Activated CD4-positive, alpha-beta T cell treated with anti-CD3 and anti-CD28 coated beads for 36 hours (primary cell): ENCODE data around the gene HOMER2. TPM values are rescaled to one million over a fixed set of nuclear protein-coding genes. Genes with fewer than 3 reads are reported as not detected.

Experiments used
- ATAC-seq: fragments of 200-7000 bp; cut with Tn5 transposase; one replicate; pipeline ENCODE4 v1.10.0; 2021; ENCODE audit warnings: mild to moderate bottlenecking, moderate library complexity
- CTCF ChIA-PET: fragments of 350-600 bp; sonication (Branson Sonifier 250); formaldehyde crosslinking; loops from one replicate; lab custom pipeline; 2021; ENCODE audit warnings: antibody characterized with exemption; lab: Charles Lee
- POLR2A ChIA-PET: fragments of 350-600 bp; sonication (Branson Sonifier 250); formaldehyde crosslinking; loops from one replicate; lab custom pipeline; 2021; ENCODE audit warnings: antibody characterized with exemption, inconsistent platforms; lab: Charles Lee
- DNase-seq: peaks from one replicate; pipeline ENCODE4 v3.0.0-alpha.2; 2020
- H3K27ac Mint-ChIP-seq: one replicate; pipeline ENCODE4 v1.8.0; 2021; ENCODE audit warnings: mixed read lengths
- H3K27me3 Mint-ChIP-seq: one replicate; pipeline ENCODE4 v1.8.0; 2021; ENCODE audit warnings: mixed read lengths
- H3K36me3 Mint-ChIP-seq: one replicate; pipeline ENCODE4 v1.8.0; 2021; ENCODE audit warnings: low read depth, mixed read lengths
- H3K4me1 Mint-ChIP-seq: one replicate; pipeline ENCODE4 v1.8.0; 2021; ENCODE audit warnings: mixed read lengths
- H3K4me3 Mint-ChIP-seq: one replicate; pipeline ENCODE4 v1.8.0; 2021; ENCODE audit warnings: mild to moderate bottlenecking, moderate library complexity, mixed read lengths
- H3K9me3 Mint-ChIP-seq: one replicate; pipeline ENCODE4 v1.8.0; 2021; ENCODE audit warnings: low read depth, mixed read lengths
- intact Hi-C, 2 experiments: fragments of 100-400 bp; cut with DNase I in 1 of 2; cut with micrococcal nuclease in 1 of 2; formaldehyde crosslinking; loops; one replicate each; pipeline versions ENCODE4 v1.14.2 to v1.15.1; 2022 to 2024; cut with DNase I, micrococcal nuclease
- total RNA-seq, 2 experiments: library from RNA; stranded (reverse); gene quantifications; one replicate each; pipeline ENCODE4 v1.2.3, GENCODE V29; 2021

HOMER2 gene
- total RNA-seq, 2 experiments from 2014 or later = 3.5 to 4.6 TPM

- ChIA-PET CTCF (interaction anchor here (0.9 kb wide), 1 partner anchor 10 kb away, joined by 3 read pairs; no protein-coding TSS in a partner anchor), POLR2A (no interaction called here)
- Mint-ChIP-seq H3K4me3 (no peak overlapping the region), H3K27ac (no peak overlapping the region), H3K4me1 (peaks cover 2% of the 10 kb centered on the region), H3K27me3 (peaks cover 2% of the 10 kb centered on the region), H3K36me3 (peaks cover 40% of the 10 kb centered on the region), H3K9me3 (no peaks in the 10 kb centered on the region)
- intact Hi-C loops = no loop called here
- DNase-seq = no peak
- ATAC-seq = no peak
Measured at GRCh38 chr15:82839136-82839535, 113.4 kb downstream of the HOMER2 start.

DNA sequence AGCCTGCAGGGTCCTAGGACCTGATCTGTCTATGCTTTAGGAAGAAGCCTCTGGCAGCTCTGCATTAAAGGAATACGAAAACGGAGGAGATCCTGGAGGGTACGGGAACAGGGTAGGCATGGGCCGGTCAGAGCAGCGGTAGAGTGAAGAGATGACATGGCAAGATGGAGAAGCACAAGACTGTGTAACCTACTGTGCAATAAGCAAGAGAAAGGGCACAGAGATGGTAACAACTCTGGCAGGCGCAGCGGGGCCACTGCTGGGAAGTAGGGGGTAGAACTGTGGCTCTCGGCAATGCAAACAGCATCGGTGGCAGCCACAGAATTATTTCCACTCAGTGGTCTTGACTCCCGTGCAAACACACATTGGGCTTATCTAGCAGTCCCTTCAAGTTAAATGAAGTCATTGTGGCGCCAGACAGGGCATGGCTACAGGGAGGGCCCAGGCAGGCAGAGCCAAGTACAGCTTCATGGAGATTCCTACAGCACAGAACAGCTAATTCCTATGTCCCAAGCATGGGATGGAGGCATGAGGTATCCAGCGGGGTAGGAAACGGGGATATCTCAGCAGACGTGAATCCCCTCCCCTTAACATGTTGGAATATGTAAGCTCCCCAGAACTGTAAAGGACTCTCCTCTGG is 114.3 kb downstream of the HOMER2 start:
- H3K27ac Mint-ChIP-seq = no peak overlapping the region

DNA sequence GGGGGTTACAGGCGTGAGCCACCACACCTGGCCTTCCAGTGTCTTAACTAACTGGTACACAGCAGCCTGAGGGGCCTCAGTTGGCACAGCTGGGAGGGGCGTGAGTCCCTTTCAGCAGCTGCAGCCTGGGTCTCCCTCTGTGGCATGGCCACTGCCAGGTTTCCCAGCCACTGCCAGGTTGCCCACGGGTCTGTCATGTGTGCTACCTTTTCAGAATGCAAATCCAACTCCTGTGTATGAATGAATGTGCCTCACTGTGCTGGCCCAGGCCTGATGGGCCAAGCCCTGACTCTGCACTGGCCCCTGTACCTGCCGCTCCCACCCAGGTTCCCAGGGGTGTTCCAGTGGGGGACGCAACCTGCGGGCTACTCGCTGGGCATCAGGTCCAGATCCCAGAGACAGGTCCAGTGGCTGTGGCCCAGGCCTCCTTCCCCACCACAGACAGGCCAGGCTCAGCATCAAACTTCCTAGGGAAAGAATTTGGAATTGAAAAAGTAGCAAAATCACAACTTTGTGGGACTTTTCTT is 117.1 kb downstream of the HOMER2 start:
- ChIA-PET CTCF (no interaction called here), POLR2A (interaction anchor here (0.6 kb wide), 1 partner anchor 295 kb away, joined by 3 read pairs; no protein-coding TSS in a partner anchor)
- DNase-seq (no peak), ATAC-seq (no peak)
- H3K4me1 Mint-ChIP-seq = peaks cover 27% of the 10 kb centered on the region
- H3K36me3 Mint-ChIP-seq = peaks cover 67% of the 10 kb centered on the region
- no peaks in the 10 kb centered on the region for H3K9me3 Mint-ChIP-seq
- H3K27me3 Mint-ChIP-seq = no peaks in the 10 kb centered on the region
- intact Hi-C loops = no loop called here
- no peak overlapping the region for H3K27ac Mint-ChIP-seq
- H3K4me3 Mint-ChIP-seq = no peak overlapping the region

More for the DNA sequence above, 114.3 kb downstream of the HOMER2 start:
- peaks cover 45% of the 10 kb centered on the region for H3K36me3 Mint-ChIP-seq
- no peak overlapping the region for H3K4me3 Mint-ChIP-seq
- intact Hi-C loops = no loop called here
- POLR2A ChIA-PET = no interaction called here
- DNase-seq (no peak), ATAC-seq (no peak)
- H3K4me1 Mint-ChIP-seq = peaks cover 2% of the 10 kb centered on the region
- H3K27me3 Mint-ChIP-seq = no peaks in the 10 kb centered on the region
- CTCF ChIA-PET = interaction anchor here (0.5 to 0.9 kb wide), 2 partner anchors 11 to 22 kb away, joined by 3 read pairs; no protein-coding TSS in a partner anchor
- no peaks in the 10 kb centered on the region for H3K9me3 Mint-ChIP-seq

- Mint-ChIP-seq H3K4me3 (no peak overlapping the region), H3K4me1 (peaks cover 29% of the 10 kb centered on the region), H3K27me3 (no peaks in the 10 kb centered on the region), H3K36me3 (peaks cover 78% of the 10 kb centered on the region), H3K27ac (peak overlapping the region; percentile 7), H3K9me3 (no peaks in the 10 kb centered on the region)
- intact Hi-C loops = loop anchor here in 1 of 2 experiments (2.0 to 5.0 kb wide), 4 partner anchors 83 to 291 kb away; partner anchors contain the start of genes BTBD1, RAMAC and RPS17
- DNase-seq = no peak
- ATAC-seq = no peak
- CTCF ChIA-PET = interaction anchor here (0.9 to 1.4 kb wide), 4 partner anchors 17 to 167 kb away, joined by 3 to 9 read pairs (median 6); no protein-coding TSS in a partner anchor
- POLR2A ChIA-PET = interaction anchor here (1.0 kb wide), 1 partner anchor 298 kb away, joined by 4 read pairs; no protein-coding TSS in a partner anchor
Measured at GRCh38 chr15:82833362-82833682, 119.2 kb downstream of the HOMER2 start.

DNA sequence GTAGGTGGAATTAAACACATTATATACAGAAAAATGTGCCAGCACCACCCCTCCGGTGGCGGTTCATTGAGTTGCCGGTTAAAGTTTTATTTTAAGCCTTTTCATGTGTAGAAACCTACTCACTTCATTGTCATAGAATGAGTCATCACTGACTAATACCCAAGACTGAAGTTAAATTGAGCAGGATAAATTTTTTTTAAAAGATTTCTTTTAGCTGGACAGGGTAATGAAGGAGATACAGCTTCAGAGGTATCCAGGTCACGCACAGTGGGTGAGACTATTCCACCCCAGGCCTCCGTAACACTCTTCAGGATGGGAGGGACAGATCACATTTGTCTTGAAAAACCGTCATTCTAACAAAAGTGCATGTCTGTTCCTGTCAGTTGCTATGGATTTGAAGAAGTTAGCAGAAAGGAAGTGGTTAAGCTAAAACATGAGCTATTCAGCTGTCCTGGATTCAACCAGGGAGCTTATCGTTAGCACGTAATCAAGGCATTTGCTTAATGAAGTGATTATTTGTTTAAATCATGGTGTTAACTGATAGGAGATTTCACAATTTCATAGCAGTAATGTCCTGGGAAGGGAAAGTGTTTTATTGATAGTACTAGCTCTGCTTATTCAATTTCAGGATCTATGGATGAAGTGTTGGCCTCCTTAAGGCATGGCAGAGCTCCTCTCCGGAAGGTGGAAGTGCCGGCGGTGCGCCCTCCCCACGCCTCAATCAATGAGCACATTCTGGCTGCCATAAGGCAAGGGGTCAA is 119.7 kb downstream of the HOMER2 start:
- ChIA-PET POLR2A (interaction anchor here (1.0 kb wide), 2 partner anchors 210 to 297 kb away, joined by 3 to 4 read pairs; no protein-coding TSS in a partner anchor), CTCF (interaction anchor here (0.8 to 1.4 kb wide), 5 partner anchors 17 to 167 kb away, joined by 3 to 9 read pairs (median 5); partner anchors contain the start of gene RAMAC)
- DNase-seq (peak; percentile 72), ATAC-seq (peak; percentile 92)
- no peaks in the 10 kb centered on the region for H3K27me3 Mint-ChIP-seq
- H3K9me3 Mint-ChIP-seq = no peaks in the 10 kb centered on the region
- peaks cover 78% of the 10 kb centered on the region for H3K36me3 Mint-ChIP-seq
- H3K27ac Mint-ChIP-seq = peak overlapping the region; percentile 7
- H3K4me3 Mint-ChIP-seq = no peak overlapping the region
- H3K4me1 Mint-ChIP-seq = peaks cover 34% of the 10 kb centered on the region
- intact Hi-C loops = loop anchor here (1.0 to 5.0 kb wide), 6 partner anchors 21 to 290 kb away; partner anchors contain the start of genes AP3B2 (in 1 of the 2), BTBD1 (in 1 of the 2), RAMAC (in 1 of the 2) and RPS17 (in 1 of the 2)

DNA sequence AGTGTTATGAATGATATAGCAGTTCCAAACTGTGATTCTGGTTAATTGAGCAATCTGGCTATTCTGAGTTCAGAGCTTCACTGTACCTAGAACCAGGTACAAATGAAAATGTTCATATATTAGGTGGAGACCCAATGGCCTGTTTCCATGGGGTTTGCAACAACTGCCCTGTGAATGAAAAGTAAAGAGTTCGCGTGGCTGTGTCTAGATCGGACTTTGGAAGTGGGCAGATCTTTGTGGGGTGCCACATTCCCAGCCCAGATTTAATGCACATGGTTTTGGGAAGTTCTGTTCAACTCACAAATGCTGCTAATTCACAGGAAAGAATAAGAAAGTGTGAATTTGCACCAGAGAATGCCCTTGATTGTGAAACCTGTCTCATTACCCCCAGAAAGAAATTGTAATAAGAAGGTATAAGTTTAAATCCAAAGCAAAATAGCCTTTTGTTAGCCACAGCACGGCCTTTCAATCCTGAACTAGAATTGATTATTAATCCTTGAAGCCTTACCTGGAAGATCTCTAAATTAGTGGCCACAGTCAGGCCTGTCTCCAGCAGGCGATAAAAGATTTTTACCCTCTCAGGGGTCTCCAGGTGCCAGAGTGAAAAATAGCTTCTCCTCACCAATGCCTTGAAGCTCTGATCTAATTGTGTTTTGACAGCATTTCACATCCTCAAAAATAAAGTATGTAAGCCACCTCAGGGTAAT is 120.5 kb downstream of the HOMER2 start:
- Mint-ChIP-seq H3K4me1 (peaks cover 34% of the 10 kb centered on the region), H3K27ac (no peak overlapping the region), H3K27me3 (no peaks in the 10 kb centered on the region)

DNA sequence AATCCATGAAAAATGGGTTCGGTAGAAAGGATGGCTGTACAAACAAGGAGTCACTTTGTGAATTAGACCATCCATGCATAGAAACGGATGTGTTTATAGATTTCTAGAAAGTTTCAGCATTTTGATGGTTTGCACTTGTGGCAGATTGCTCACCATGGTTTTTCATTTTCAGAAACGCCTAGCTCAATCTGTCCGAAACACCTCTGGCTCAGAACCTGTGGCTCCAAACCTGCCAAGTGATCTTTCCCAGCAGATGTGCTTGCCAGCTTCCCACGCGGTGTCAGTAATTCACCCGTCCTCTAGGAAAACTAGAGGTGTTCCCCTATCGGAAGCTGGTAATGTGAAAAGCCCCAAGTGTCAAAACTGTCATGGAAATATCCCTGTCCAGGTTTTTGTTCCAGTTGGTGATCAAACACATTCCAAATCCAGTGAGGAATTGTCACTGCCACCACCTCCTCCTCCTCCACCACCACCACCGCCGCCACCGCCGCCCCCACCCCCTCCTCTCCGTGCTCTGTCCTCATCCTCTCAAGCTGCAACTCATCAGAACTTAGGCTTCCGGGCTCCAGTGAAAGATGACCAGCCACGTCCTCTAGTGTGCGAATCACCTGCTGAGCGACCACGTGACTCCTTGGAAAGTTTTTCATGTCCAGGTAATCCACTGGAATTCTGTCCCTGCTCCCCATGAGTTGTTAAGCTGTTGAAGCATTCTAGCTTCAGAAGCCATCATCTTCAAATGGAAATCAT is 121.9 kb downstream of the HOMER2 start:
- H3K9me3 Mint-ChIP-seq = no peaks in the 10 kb centered on the region
- H3K36me3 Mint-ChIP-seq = peaks cover 72% of the 10 kb centered on the region
- H3K4me3 Mint-ChIP-seq = no peak overlapping the region
- peaks cover 34% of the 10 kb centered on the region for H3K4me1 Mint-ChIP-seq
- no peak overlapping the region for H3K27ac Mint-ChIP-seq
- no peaks in the 10 kb centered on the region for H3K27me3 Mint-ChIP-seq
- ChIA-PET POLR2A (interaction anchor here (0.6 kb wide), 1 partner anchor 75 kb away, joined by 7 read pairs; no protein-coding TSS in a partner anchor), CTCF (interaction anchor here (0.6 kb wide), 1 partner anchor 267 kb away, joined by 3 read pairs; no protein-coding TSS in a partner anchor)
- ATAC-seq = no peak
- intact Hi-C loops = loop anchor here in 1 of 2 experiments (5.0 kb wide), 2 partner anchors 157 to 288 kb away; partner anchors contain the start of genes RAMAC and RPS17
- DNase-seq = no peak

More for the DNA sequence above, 120.5 kb downstream of the HOMER2 start:
- intact Hi-C loops = loop anchor here (1.0 to 5.0 kb wide), 6 partner anchors 21 to 290 kb away; partner anchors contain the start of genes AP3B2 (in 1 of the 2), BTBD1 (in 1 of the 2), RAMAC (in 1 of the 2) and RPS17 (in 1 of the 2)
- Mint-ChIP-seq H3K4me3 (no peak overlapping the region), H3K36me3 (peaks cover 74% of the 10 kb centered on the region), H3K9me3 (no peaks in the 10 kb centered on the region)
- DNase-seq (no peak), ATAC-seq (no peak)
- ChIA-PET POLR2A (interaction anchor here (1.0 kb wide), 2 partner anchors 210 to 296 kb away, joined by 3 to 4 read pairs; no protein-coding TSS in a partner anchor), CTCF (interaction anchor here (0.8 to 1.4 kb wide), 4 partner anchors 18 to 168 kb away, joined by 3 to 9 read pairs (median 5); partner anchors contain the start of gene RAMAC)

GRCh38 chr15:82829234-82829633 is 123.3 kb downstream of the HOMER2 start:
- POLR2A ChIA-PET = no interaction called here
- intact Hi-C loops = no loop called here
- Mint-ChIP-seq H3K4me1 (peaks cover 34% of the 10 kb centered on the region), H3K27me3 (no peaks in the 10 kb centered on the region), H3K36me3 (peaks cover 63% of the 10 kb centered on the region), H3K4me3 (no peak overlapping the region), H3K9me3 (no peaks in the 10 kb centered on the region), H3K27ac (no peak overlapping the region)
- ATAC-seq = no peak
- no peak for DNase-seq
- CTCF ChIA-PET = no interaction called here

GRCh38 chr15:82828075-82828474 is 124.4 kb downstream of the HOMER2 start:
- Mint-ChIP-seq H3K9me3 (no peaks in the 10 kb centered on the region), H3K27me3 (no peaks in the 10 kb centered on the region), H3K4me1 (peaks cover 30% of the 10 kb centered on the region), H3K4me3 (no peak overlapping the region), H3K36me3 (peaks cover 56% of the 10 kb centered on the region), H3K27ac (no peak overlapping the region)
- CTCF ChIA-PET = interaction anchor here (0.8 kb wide), 1 partner anchor 54 kb away, joined by 3 read pairs; no protein-coding TSS in a partner anchor
- peak; percentile 34 for ATAC-seq
- intact Hi-C loops = no loop called here
- POLR2A ChIA-PET = no interaction called here
- DNase-seq = no peak

DNA sequence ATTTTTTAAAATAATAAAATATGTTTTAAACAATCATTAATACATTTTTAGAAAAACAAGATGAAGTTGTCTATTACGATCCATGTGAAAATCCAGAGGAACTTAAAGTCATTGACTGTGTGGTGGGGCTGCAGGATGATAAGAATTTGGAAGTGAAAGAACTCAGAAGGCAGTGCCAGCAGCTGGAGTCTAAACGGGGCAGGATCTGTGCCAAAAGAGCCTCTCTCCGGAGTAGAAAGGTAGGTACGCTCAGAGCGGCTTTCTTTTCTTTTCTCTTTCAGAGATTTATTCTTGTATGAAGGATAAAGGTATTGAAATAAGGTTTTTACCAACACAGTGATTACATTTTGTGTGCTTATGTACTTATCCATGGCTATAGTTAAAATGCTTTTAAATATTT is 129.5 kb downstream of the HOMER2 start:
- DNase-seq (no peak), ATAC-seq (no peak)
- intact Hi-C loops = no loop called here
- Mint-ChIP-seq H3K9me3 (no peaks in the 10 kb centered on the region), H3K36me3 (peaks cover 47% of the 10 kb centered on the region), H3K4me1 (peaks cover 3% of the 10 kb centered on the region), H3K27ac (no peak overlapping the region), H3K27me3 (no peaks in the 10 kb centered on the region), H3K4me3 (no peak overlapping the region)
- POLR2A ChIA-PET = no interaction called here
- CTCF ChIA-PET = no interaction called here
